ENCODE measurements around the gene PLD6.

PLD6 gene

DNA sequence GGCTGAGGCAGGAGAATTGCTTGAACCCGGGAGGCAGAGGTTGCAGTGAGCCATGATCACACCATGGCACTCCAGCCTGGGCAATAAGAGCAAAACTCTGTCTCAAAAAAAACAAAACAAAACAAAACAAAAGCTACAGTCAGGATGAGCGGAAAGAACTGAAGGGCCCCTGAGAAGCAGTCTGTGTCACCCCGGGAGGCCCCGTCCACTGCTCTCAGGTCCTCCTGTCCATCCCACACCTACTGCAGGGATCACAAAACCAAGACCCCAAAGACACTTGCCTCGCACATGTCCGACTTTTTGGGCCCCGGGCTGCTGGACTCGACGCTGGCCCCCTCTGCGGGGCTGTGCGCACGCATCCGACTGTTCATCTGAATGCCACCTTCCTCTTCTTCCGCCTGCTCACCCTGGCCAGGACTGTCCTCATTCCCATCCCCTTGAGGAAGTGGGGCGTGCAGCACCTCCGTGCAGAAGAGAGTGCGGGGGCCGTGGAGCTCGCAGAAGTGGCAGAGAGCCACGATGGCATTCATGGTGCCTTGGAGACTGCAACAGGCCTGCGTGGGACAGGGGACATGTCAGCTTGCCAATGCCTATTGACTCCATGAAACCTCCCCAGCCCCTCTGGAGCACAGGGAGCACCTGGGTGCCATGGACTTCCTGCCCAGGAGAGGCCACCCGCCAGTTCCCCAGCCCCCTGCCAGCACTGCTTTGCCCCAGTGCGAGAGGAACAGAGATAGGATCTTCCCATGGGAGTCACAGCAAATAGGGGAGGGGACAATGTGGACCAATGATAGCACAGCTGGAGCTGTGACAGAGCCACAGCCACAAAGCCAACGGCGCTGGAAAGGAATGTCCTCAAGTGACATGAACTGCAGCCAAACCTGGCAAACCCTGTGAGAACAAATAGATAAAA, 21.7 kb upstream of the PLD6 start:
- DNase-seq (ENCODE audit: insufficient read length, low spot score) = no peak
- no peak for FAIRE-seq
- no peak for TF ChIP-seq POU2F2 (IDR thresholded peaks at IDR 0.05; ENCODE audit: low read depth, low read length)
- TF ChIP-seq TAF1 (IDR thresholded peaks at IDR 0.05; ENCODE audit: low read depth, low read length) = no peak
- no peak for TF ChIP-seq PAX5 (IDR thresholded peaks at IDR 0.05; ENCODE audit: insufficient read depth, low read length, severe bottlenecking)
- no peak for TF ChIP-seq POLR2AphosphoS5 (IDR thresholded peaks at IDR 0.05; ENCODE audit: low read depth, low read length)
- no peak for TF ChIP-seq POLR2A (IDR thresholded peaks at IDR 0.05; ENCODE audit: low read depth, low read length)
- TF ChIP-seq SPI1 (IDR thresholded peaks at IDR 0.05; ENCODE audit: low read depth, low read length) = no peak

DNA sequence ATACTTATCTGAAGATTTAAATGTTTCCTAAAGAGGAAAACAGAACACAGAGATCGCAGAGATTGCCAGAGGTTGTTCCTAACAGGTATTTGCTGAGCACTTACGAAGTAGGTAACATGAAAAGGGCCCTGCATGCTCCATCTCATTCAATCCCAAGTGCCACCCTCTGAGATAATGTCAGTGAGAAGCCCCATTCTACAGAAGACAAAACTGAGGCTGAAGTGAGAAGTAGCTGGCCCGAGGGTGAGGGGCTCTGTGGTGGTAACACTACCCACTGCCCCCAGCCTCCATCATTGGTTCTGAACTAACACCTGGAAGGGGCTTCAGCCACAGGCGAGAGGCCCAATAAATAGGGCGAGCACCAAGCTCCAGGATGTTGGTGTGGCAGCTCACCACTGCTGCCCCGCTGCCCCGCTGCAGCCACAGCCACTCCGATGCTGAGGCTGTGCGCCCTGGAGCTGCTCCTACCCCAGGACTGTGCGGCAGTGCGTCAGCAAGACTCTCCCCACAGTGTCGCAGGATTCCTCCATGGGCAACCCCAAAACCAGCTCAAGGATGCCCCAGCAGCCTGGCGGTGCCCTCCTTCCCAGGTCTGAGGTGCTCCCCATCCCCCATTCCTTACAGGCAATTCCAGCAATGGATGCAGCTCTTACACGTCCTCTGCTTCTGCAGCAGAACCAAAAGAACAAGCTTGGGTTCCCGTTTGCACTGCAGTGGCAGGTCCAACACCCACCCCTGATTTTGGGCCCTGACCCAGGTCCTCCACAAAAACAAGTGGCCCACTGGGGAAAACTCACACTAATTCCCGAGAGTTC, 20.5 kb upstream of the PLD6 start:
- TF ChIP-seq POLR2AphosphoS5 (IDR thresholded peaks at IDR 0.05; ENCODE audit: low read depth, low read length) (no peak), POLR2A (IDR thresholded peaks at IDR 0.05; ENCODE audit: low read depth, low read length) (no peak), PAX5 (IDR thresholded peaks at IDR 0.05; ENCODE audit: insufficient read depth, low read length, severe bottlenecking) (no peak), POU2F2 (IDR thresholded peaks at IDR 0.05; ENCODE audit: low read depth, low read length) (no peak), SPI1 (IDR thresholded peaks at IDR 0.05; ENCODE audit: low read depth, low read length) (no peak), TAF1 (IDR thresholded peaks at IDR 0.05; ENCODE audit: low read depth, low read length) (no peak)
- FAIRE-seq = no peak
- no peak for DNase-seq (ENCODE audit: insufficient read length, low spot score)

DNA sequence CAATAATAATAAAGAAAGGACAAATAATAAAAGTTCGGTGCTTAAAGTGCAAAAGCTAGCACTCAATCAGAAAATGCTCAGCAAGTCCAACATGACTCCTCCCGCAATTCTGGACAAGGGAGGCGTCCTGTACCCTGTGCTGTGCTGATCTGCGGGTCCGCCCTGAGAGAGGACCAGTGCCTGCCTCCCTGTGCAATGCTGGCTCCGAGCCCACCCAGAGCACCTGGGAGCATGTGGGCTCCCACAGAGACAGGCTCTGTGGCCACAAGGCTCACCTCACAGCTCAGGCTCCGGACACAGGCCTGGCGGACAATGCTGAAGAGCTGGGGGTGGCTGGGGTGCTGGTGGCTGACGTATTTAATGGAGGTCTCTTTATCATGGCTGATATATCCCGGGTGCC, 19.8 kb upstream of the PLD6 start:
- FAIRE-seq (no peak), DNase-seq (ENCODE audit: insufficient read length, low spot score) (no peak)
- TF ChIP-seq TAF1 (IDR thresholded peaks at IDR 0.05; ENCODE audit: low read depth, low read length) = no peak
- TF ChIP-seq POLR2A (IDR thresholded peaks at IDR 0.05; ENCODE audit: low read depth, low read length) = no peak
- TF ChIP-seq POLR2AphosphoS5 (IDR thresholded peaks at IDR 0.05; ENCODE audit: low read depth, low read length) = no peak
- no peak for TF ChIP-seq PAX5 (IDR thresholded peaks at IDR 0.05; ENCODE audit: insufficient read depth, low read length, severe bottlenecking)
- no peak for TF ChIP-seq SPI1 (IDR thresholded peaks at IDR 0.05; ENCODE audit: low read depth, low read length)
- no peak for TF ChIP-seq POU2F2 (IDR thresholded peaks at IDR 0.05; ENCODE audit: low read depth, low read length)

DNA sequence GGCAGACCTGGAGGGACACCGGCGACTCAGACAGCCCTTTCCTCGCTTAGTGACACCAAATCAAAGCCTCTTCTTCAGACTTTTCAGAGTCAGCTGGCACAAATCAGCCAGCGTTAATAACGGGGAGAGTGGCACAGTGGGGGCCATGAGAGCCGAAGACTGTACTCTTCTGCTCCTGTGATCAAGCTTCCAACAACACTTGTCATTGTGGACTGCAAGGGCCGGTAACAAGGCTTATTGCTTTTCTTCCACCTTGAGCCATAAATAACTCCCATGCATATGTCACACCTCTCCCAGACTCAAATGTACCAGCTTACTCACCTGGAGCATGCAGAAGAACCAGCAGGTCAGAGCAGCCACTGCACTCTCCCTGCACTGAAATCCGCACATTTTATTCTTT, 18.0 kb upstream of the PLD6 start:
- TF ChIP-seq PAX5 (IDR thresholded peaks at IDR 0.05; ENCODE audit: insufficient read depth, low read length, severe bottlenecking) = no peak
- TF ChIP-seq TAF1 (IDR thresholded peaks at IDR 0.05; ENCODE audit: low read depth, low read length) = no peak
- no peak for TF ChIP-seq SPI1 (IDR thresholded peaks at IDR 0.05; ENCODE audit: low read depth, low read length)
- no peak for TF ChIP-seq POLR2A (IDR thresholded peaks at IDR 0.05; ENCODE audit: low read depth, low read length)
- no peak for TF ChIP-seq POLR2AphosphoS5 (IDR thresholded peaks at IDR 0.05; ENCODE audit: low read depth, low read length)
- no peak for TF ChIP-seq POU2F2 (IDR thresholded peaks at IDR 0.05; ENCODE audit: low read depth, low read length)
- no peak for DNase-seq (ENCODE audit: insufficient read length, low spot score)
- FAIRE-seq = no peak

DNA sequence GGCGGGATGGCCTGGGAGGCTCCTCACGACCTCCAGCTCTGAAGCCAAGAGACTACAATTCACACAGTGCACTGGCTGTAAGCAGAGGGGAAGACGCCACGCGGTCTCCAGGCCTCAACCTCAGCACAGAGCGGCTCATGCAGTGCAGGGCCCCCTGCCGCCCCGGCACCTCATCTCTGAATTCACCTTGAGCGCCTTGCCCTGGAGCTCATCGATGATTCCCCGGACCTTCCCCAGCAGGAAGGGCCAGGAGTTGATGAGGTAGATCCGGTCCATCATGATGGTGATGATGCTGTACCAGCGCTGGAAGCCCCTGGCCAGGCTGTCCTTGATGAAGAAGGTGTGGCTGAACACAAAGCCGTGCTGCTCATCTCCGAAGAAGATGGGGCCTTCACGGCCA, 17.6 kb upstream of the PLD6 start:
- no peak for TF ChIP-seq SPI1 (IDR thresholded peaks at IDR 0.05; ENCODE audit: low read depth, low read length)
- no peak for TF ChIP-seq POLR2AphosphoS5 (IDR thresholded peaks at IDR 0.05; ENCODE audit: low read depth, low read length)
- no peak for TF ChIP-seq POU2F2 (IDR thresholded peaks at IDR 0.05; ENCODE audit: low read depth, low read length)
- TF ChIP-seq TAF1 (IDR thresholded peaks at IDR 0.05; ENCODE audit: low read depth, low read length) = no peak
- TF ChIP-seq PAX5 (IDR thresholded peaks at IDR 0.05; ENCODE audit: insufficient read depth, low read length, severe bottlenecking) = no peak
- no peak for TF ChIP-seq POLR2A (IDR thresholded peaks at IDR 0.05; ENCODE audit: low read depth, low read length)
- no peak for DNase-seq (ENCODE audit: insufficient read length, low spot score)
- FAIRE-seq = no peak

DNA sequence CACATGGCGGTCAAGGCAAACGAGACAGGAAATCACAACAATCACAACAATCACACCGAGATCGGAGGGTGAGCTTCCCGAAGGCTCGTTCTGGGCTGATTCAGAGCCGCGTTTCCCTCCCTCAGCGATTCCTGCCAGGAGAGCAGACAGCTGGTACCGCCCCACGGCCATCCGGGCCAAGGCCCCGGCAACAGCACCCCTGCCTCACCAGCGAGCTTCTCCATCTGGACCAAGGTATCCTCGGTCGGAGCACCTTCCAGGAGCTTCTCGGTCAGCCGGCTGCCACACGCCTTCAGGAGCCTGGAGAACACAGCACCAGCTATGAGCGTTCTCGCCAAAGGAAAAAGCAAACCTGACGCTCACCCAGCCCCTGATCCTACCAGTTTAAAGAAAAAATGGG, 15.2 kb upstream of the PLD6 start:
- TF ChIP-seq TAF1 (IDR thresholded peaks at IDR 0.05; ENCODE audit: low read depth, low read length) = no peak
- no peak for TF ChIP-seq POU2F2 (IDR thresholded peaks at IDR 0.05; ENCODE audit: low read depth, low read length)
- TF ChIP-seq PAX5 (IDR thresholded peaks at IDR 0.05; ENCODE audit: insufficient read depth, low read length, severe bottlenecking) = no peak
- TF ChIP-seq SPI1 (IDR thresholded peaks at IDR 0.05; ENCODE audit: low read depth, low read length) = no peak
- FAIRE-seq (no peak), DNase-seq (ENCODE audit: insufficient read length, low spot score) (no peak)

DNA sequence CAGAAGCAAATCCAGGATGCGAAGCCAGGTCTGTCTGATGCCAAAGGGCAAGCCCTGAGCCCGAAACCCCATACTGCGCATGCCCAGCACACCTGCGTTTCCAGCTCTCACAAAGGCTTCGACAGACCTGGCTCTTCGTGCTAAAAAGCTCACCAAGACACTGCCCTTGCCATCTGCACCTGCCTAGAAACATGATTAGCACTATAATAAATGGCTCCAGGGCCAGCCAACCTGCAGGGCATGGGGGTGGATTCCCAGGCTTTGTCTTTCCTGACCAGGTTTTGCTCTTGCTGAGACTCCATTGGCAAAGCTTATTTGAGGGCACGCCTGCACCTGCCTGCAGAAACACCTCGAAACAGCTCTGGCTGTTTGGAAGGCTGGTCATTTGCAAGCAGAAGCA, 14.4 kb upstream of the PLD6 start:
- FAIRE-seq = no peak
- TF ChIP-seq POLR2A (IDR thresholded peaks at IDR 0.05; ENCODE audit: low read depth, low read length) = no peak
- TF ChIP-seq POU2F2 (IDR thresholded peaks at IDR 0.05; ENCODE audit: low read depth, low read length) = no peak
- TF ChIP-seq SPI1 (IDR thresholded peaks at IDR 0.05; ENCODE audit: low read depth, low read length) = no peak
- no peak for TF ChIP-seq POLR2AphosphoS5 (IDR thresholded peaks at IDR 0.05; ENCODE audit: low read depth, low read length)
- no peak for TF ChIP-seq TAF1 (IDR thresholded peaks at IDR 0.05; ENCODE audit: low read depth, low read length)
- no peak for TF ChIP-seq PAX5 (IDR thresholded peaks at IDR 0.05; ENCODE audit: insufficient read depth, low read length, severe bottlenecking)
- DNase-seq (ENCODE audit: insufficient read length, low spot score) = no peak

DNA sequence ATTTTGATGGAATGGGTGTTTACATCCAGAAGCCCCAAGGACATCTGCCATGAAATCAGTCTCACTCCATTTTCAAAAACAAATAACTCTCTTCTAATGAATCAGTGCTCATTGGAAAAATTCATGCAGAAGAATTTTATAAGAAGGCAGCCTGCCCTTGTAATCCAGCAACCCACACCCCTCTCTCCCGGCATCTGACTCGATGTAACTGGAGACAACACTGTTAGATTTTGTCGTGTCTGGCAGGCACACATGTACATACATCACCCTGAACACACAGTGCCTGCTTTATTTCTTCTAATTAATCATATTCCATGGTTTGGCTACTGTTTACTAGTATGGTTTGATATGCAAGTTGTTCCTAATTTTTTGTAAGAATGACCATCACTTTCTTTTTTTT, 11.9 kb upstream of the PLD6 start:
- TF ChIP-seq POU2F2 (IDR thresholded peaks at IDR 0.05; ENCODE audit: low read depth, low read length) = no peak
- TF ChIP-seq TAF1 (IDR thresholded peaks at IDR 0.05; ENCODE audit: low read depth, low read length) = no peak
- no peak for FAIRE-seq
- no peak for DNase-seq (ENCODE audit: insufficient read length, low spot score)

DNA sequence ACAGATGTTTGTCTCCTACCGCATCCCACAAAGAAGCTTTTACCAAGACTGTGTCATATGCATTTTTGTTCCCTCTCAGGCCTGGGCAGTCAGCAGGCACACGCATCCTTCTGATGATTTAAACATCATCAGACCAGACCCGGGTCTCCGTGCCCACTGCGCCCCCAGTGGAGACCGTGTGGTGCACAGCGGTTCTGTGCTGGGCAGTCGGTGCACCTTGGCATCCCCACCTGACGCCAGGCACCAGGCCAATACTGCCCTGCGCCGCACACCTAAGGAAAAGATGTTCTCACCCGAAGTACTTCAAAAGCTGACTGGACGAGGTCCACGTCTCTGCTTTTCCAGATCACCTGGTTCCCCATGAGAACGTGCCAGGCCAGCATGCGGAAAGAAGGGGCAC, 10.6 kb upstream of the PLD6 start:
- FAIRE-seq (no peak), DNase-seq (ENCODE audit: insufficient read length, low spot score) (no peak)
- no peak for TF ChIP-seq SPI1 (IDR thresholded peaks at IDR 0.05; ENCODE audit: low read depth, low read length)
- no peak for TF ChIP-seq POU2F2 (IDR thresholded peaks at IDR 0.05; ENCODE audit: low read depth, low read length)
- no peak for TF ChIP-seq PAX5 (IDR thresholded peaks at IDR 0.05; ENCODE audit: insufficient read depth, low read length, severe bottlenecking)
- no peak for TF ChIP-seq TAF1 (IDR thresholded peaks at IDR 0.05; ENCODE audit: low read depth, low read length)
- no peak for TF ChIP-seq POLR2A (IDR thresholded peaks at IDR 0.05; ENCODE audit: low read depth, low read length)
- TF ChIP-seq POLR2AphosphoS5 (IDR thresholded peaks at IDR 0.05; ENCODE audit: low read depth, low read length) = no peak
